Activated T-helper 9 cell treated with anti-CD3 and anti-CD28 coated beads, Interleukin-2, amount 50 U/mL, for 16 hours (primary cell): ENCODE results near the gene RNF113B.

ENCODE experiments used
- DNase-seq: peaks from one replicate; pipeline ENCODE4 v3.0.0-alpha.2; 2020; ENCODE audit warnings: low read depth

RNF113B gene

GRCh38 chr13:98141091-98141490 lies 36.0 kb downstream of the RNF113B start:
- no peak for DNase-seq

- no peak for DNase-seq
Measured at GRCh38 chr13:98134901-98135300, 42.2 kb downstream of the RNF113B start.

- no peak for DNase-seq
Measured at GRCh38 chr13:98133946-98134345, 43.1 kb downstream of the RNF113B start.

GRCh38 chr13:98129059-98129746 lies 47.9 kb downstream of the RNF113B start:
- DNase-seq = no peak
